Naive thymus-derived CD8-positive, alpha-beta T cell (primary cell): ENCODE data around the gene SBDS. TPM values are rescaled to one million over a fixed set of nuclear protein-coding genes. Genes with fewer than 3 reads are reported as not detected.
"Not testable (repeated sequence)": the region's sequence is repeated elsewhere in the genome, so short reads cannot be mapped to it uniquely, and the experiment has no call there.

ENCODE experiments used
- ATAC-seq, 2 donors: fragments of 150-1000 bp; cut with Tn5 transposase in 1 of 2; sonication (Bioruptor Pico), chemical (Tn5 transposase) in 1 of 2; 1 replicate in 1 of 2; 2 replicates in 1 of 2; pipeline ENCODE4 v1.10.0; 2021; ENCODE audit warnings: mild to moderate bottlenecking in 2 of 2, moderate library complexity in 2 of 2
- POLR2A ChIA-PET: fragments of 350-600 bp; sonication (Branson Sonifier 250); formaldehyde crosslinking; loops from one replicate; lab custom pipeline; 2021; ENCODE audit warnings: antibody characterized with exemption; lab: Charles Lee
- DNase-seq, 10 donors: peaks; one replicate each; pipeline versions ENCODE4 v3.0.0 to v3.0.0-alpha.2; 2020 to 2022
- H3K27ac Mint-ChIP-seq, 10 donors: one replicate each; pipeline ENCODE4 v1.8.0; 2020 to 2022; ENCODE audit warnings: mild to moderate bottlenecking in 10 of 10, mixed read lengths in 10 of 10, moderate library complexity in 4 of 10, inconsistent platforms in 1 of 10
- H3K27me3 Mint-ChIP-seq, 5 donors: one replicate each; pipeline ENCODE4 v1.8.0; 2021 to 2022; ENCODE audit warnings: mixed read lengths in 5 of 5
- H3K36me3 Mint-ChIP-seq, 3 donors: one replicate each; pipeline ENCODE4 v1.8.0; 2020 to 2022; ENCODE audit warnings: mixed read lengths in 3 of 3, mild to moderate bottlenecking in 2 of 3, inconsistent platforms in 1 of 3
- H3K4me1 Mint-ChIP-seq, 4 donors: one replicate each; pipeline ENCODE4 v1.8.0; 2021 to 2022; ENCODE audit warnings: mixed read lengths in 4 of 4
- H3K4me3 Mint-ChIP-seq, 10 donors: one replicate each; pipeline ENCODE4 v1.8.0; 2020 to 2022; ENCODE audit warnings: mild to moderate bottlenecking in 10 of 10, mixed read lengths in 10 of 10, moderate library complexity in 6 of 10, inconsistent platforms in 1 of 10
- H3K9me3 Mint-ChIP-seq, 9 donors: one replicate each; pipeline ENCODE4 v1.8.0; 2020 to 2022; ENCODE audit warnings: mixed read lengths in 9 of 9, mild to moderate bottlenecking in 3 of 9, inconsistent platforms in 1 of 9, moderate library complexity in 1 of 9
- polyA plus RNA-seq, 3 donors: library from polyadenylated mRNA; unstranded; fragments of 300-500 nt; fragmentation: Illumina TruSeq; gene quantifications; one replicate each; pipeline ENCODE4 v1.2.3, GENCODE V29; 2021
- total RNA-seq, 8 experiments: library from RNA in 2 of 8; stranded (reverse) in 2 of 8; gene quantifications; one replicate each; pipeline ENCODE4 v1.2.3 and lab custom pipeline; 2021 to 2026

SBDS gene
- total and polyA plus RNA-seq, 5 experiments from 2014 or later, result 65.1 to 102 (median 82.1) TPM

DNA sequence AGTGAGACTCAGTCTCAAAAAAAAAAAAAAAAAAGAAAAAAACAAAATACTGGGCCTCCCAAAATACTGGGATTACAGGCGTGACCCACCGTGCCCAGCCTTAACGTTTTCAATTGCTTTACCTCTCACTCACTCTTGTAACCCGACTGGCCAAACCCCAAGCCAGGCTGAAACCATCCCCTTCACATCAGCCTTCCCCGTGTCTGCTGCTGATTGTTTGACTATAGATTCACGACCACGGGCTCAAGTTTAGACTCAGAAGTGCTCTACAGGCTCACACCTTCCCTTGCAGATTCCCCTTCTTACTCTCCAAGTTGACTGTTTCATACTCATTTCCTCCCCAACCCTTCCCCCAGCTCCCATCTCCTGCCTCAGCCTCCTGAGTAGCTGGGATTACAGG lies 23.6 kb upstream of the SBDS start:
- no peak for ATAC-seq
- DNase-seq, result no peak
- Mint-ChIP-seq H3K27ac (no peak overlapping the region), H3K27me3 (no peaks in the 10 kb centered on the region), H3K9me3 (no peaks in the 10 kb centered on the region), H3K4me1 (peaks cover 0 to 11% (median 5%) of the 10 kb centered on the region in 4 donors), H3K4me3 (no peak overlapping the region), H3K36me3 (peaks cover 0 to 87% (median 33%) of the 10 kb centered on the region in 3 donors)
- POLR2A ChIA-PET, result no interaction called here

DNA sequence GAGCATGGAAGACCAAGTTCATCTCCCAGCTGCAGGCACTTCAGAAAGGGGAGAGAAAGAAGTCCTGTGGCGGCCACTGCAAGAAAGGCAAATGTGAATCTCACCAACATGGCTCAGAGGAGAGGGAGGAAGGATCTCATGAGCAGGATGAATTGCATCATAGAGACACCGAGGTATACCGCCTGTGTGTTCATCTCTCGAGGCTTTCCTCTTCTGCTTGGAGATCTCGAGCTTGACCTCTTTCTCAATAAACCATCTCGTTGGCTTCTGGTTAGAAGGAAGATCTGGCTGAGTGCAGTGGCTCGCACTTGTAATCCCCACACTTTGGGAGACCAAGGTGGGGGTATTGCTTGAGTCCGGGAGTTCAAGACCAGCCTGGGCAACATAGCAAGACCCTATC lies 22.6 kb upstream of the SBDS start:
- ATAC-seq, H3K9me3 Mint-ChIP-seq, H3K4me3 Mint-ChIP-seq, POLR2A ChIA-PET, H3K27ac Mint-ChIP-seq, H3K27me3 Mint-ChIP-seq, DNase-seq: not testable (repeated sequence)
- peaks cover 0 to 11% (median 4%) of the 10 kb centered on the region in 4 donors for H3K4me1 Mint-ChIP-seq
- H3K36me3 Mint-ChIP-seq, result peaks cover 0 to 88% (median 33%) of the 10 kb centered on the region in 3 donors

DNA sequence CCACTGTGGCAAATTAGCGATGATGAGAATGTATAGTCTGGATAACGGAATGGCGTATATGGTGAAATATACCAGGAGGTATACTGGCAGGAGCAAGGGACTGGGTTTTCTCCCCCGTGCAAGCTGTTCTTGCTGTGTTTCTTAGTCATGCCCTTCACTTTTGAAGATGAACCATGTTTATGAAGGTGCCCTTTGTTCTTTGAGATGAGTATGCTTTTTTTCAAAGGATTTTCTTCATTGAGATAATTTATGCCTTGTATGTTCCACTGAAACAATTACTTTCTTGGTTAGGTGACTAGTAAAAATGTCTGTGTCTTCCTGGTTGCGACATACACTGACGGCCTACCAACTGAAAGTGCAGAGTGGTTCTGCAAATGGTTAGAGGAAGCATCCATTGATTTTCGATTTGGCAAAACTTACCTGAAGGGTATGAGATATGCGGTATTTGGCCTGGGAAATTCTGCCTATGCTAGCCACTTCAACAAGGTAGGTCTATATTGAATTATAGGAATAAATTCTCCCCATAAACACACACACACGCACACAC lies 18.8 kb upstream of the SBDS start:
- POLR2A ChIA-PET, H3K27me3 Mint-ChIP-seq, H3K4me1 Mint-ChIP-seq, H3K9me3 Mint-ChIP-seq, DNase-seq, H3K4me3 Mint-ChIP-seq, ATAC-seq: not testable (repeated sequence)
- Mint-ChIP-seq H3K36me3 (peaks cover 0 to 87% (median 15%) of the 10 kb centered on the region in 3 donors), H3K27ac (peak overlapping the region in 1 of 10 donors; percentile 45)

DNA sequence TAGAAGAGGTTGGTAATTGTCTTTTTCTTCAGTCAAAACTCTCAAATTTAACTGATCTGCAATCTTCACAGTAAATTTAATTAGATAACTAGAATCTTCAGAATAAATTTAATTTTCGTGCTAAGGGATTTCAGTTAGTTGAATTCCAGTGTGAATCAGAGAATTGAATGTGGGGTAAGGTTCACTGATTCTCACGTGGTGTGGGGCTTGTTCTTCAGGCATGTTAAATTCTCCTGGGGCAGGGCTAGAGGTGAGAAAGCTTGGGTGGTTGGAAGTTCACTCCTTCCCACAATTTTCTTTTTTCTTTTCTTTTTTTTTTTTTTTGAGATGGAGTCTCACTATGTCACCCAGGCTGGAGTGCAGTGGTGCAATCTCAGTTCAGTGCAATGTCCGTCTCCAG lies 14.3 kb upstream of the SBDS start:
- Mint-ChIP-seq H3K4me1 (peaks cover 0 to 14% (median 5%) of the 10 kb centered on the region in 4 donors), H3K36me3 (peaks cover 0 to 97% (median 10%) of the 10 kb centered on the region in 3 donors)
- H3K27me3 Mint-ChIP-seq, ATAC-seq, H3K9me3 Mint-ChIP-seq, DNase-seq, POLR2A ChIA-PET, H3K27ac Mint-ChIP-seq, H3K4me3 Mint-ChIP-seq: not testable (repeated sequence)

DNA sequence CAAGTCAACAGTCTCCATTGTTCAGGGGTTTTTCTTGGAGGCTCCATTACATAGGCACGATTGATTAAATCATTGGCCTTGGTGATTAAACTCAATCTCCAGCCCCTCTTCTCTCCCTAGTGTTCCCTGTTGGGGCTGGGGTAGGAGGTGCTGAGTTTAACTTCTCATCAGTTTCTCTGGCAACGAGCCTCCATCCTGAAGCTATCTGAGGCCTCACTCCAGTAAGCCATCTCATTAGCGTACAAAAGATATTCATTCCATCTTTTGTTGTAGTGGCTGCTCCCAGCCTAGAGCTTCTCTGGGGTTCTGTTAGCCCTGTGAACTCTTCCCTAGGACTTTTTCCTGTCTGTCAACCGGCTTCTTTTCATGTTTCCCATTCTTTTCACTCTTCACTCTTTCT lies 12.9 kb upstream of the SBDS start:
- H3K27me3 Mint-ChIP-seq, result no peaks in the 10 kb centered on the region
- peaks cover 3 to 22% (median 6%) of the 10 kb centered on the region in 4 donors for H3K4me1 Mint-ChIP-seq
- peaks cover 0 to 96% (median 12%) of the 10 kb centered on the region in 3 donors for H3K36me3 Mint-ChIP-seq
- H3K27ac Mint-ChIP-seq, result no peak overlapping the region
- H3K4me3 Mint-ChIP-seq, result no peak overlapping the region
- POLR2A ChIA-PET, result no interaction called here
- no peaks in the 10 kb centered on the region for H3K9me3 Mint-ChIP-seq
- ATAC-seq, result no peak
- DNase-seq, result no peak

DNA sequence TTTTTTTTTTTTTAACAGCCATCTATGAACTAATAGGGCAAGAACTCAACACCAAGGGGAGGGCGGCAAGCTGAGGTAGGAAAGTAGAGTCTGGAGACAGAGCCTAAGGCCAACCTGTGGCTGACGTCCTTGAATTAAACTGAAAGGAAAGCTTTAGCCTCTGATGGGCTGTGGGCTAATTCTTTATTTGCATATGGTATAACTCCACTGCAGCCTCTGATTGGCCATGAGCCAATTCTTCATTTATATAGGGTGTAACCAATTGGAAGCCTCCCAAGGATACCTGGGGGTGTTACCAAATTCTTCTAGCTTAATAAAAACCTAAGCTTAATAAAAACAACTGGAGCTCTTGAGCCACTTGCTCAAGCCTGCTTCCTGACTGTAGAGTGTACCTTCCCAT lies 11.6 kb upstream of the SBDS start:
- Mint-ChIP-seq H3K4me1 (peaks cover 6 to 29% (median 7%) of the 10 kb centered on the region in 4 donors), H3K27ac (peak overlapping the region in 1 of 10 donors; percentile 55), H3K36me3 (peaks cover 0 to 97% (median 12%) of the 10 kb centered on the region in 3 donors), H3K4me3 (no peak overlapping the region), H3K9me3 (no peaks in the 10 kb centered on the region), H3K27me3 (no peaks in the 10 kb centered on the region)
- DNase-seq (no peak), ATAC-seq (no peak)
- POLR2A ChIA-PET, result interaction anchor here (0.9 kb wide), 1 partner anchor 12 kb away, joined by 4 read pairs; the partner anchor contains the start of gene SBDS

DNA sequence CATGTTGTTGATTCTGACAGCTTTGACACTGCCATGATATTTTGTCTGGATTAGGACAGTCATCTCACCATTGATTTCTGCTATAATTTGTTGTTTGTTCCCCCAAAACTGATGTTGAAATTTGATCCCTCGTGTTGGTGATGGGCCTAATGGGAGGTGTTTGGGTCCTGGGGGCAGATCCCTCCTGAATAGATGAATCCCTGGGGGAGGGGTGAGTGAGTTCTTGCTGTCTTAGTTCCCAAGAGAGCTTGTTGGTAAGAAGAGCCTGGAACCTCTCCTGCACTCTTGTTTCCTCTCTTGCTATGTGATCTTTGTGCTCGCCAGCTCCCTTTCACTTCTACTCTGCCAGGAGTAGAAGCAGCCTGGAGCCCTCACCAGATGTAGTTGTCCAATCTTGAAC lies 8.8 kb upstream of the SBDS start:
- H3K27me3 Mint-ChIP-seq, H3K9me3 Mint-ChIP-seq, ATAC-seq, POLR2A ChIA-PET, H3K4me3 Mint-ChIP-seq, DNase-seq: not testable (repeated sequence)
- H3K36me3 Mint-ChIP-seq, result peaks cover 0 to 82% (median 12%) of the 10 kb centered on the region in 3 donors
- H3K4me1 Mint-ChIP-seq, result peaks cover 6 to 36% (median 10%) of the 10 kb centered on the region in 4 donors
- peak overlapping the region in 1 of 10 donors; percentile 61 for H3K27ac Mint-ChIP-seq

DNA sequence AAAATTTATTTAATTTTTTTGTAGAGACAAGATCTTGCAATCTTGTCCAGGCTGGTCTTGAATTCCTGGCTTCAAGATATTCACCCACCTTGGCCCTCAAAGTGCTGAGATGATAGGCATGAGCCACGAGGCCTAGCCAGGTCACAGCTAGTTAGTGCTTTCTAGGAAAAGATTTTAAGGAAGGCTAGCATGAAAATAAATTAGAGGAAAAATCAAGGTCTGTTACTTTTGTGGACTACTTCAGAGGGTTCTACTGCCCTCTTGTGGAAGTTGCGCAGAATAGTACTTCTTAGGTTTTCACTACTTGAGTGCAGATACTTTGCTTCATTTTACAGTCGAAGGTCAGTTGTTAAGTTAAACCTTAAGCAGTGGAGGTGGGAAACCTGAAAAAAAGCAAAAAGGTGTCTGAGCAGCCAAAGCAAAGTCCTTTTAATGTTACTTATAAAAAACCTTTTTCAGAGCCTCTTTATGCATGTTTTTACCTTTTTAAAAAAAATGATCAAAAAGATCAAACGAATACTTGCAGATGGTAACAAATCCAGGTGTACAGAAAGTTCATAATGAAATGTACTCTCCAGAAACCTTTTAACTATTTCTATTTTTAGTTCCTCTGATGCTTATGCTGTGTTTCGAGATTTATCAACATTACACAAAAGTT lies 5.3 kb upstream of the SBDS start:
- peaks cover 0 to 55% (median 5%) of the 10 kb centered on the region in 3 donors for H3K36me3 Mint-ChIP-seq
- ATAC-seq, H3K9me3 Mint-ChIP-seq, POLR2A ChIA-PET, H3K27me3 Mint-ChIP-seq: not testable (repeated sequence)
- peak in 4 of 10 donors; percentile 12 to 49 (median 48) for DNase-seq
- peak overlapping the region in 6 of 10 donors; percentile 44 to 90 (median 81) for H3K27ac Mint-ChIP-seq
- H3K4me3 Mint-ChIP-seq, result peak overlapping the region in 3 of 10 donors; percentile 7 to 72 (median 47)
- H3K4me1 Mint-ChIP-seq, result peaks cover 3 to 43% (median 17%) of the 10 kb centered on the region in 4 donors

DNA sequence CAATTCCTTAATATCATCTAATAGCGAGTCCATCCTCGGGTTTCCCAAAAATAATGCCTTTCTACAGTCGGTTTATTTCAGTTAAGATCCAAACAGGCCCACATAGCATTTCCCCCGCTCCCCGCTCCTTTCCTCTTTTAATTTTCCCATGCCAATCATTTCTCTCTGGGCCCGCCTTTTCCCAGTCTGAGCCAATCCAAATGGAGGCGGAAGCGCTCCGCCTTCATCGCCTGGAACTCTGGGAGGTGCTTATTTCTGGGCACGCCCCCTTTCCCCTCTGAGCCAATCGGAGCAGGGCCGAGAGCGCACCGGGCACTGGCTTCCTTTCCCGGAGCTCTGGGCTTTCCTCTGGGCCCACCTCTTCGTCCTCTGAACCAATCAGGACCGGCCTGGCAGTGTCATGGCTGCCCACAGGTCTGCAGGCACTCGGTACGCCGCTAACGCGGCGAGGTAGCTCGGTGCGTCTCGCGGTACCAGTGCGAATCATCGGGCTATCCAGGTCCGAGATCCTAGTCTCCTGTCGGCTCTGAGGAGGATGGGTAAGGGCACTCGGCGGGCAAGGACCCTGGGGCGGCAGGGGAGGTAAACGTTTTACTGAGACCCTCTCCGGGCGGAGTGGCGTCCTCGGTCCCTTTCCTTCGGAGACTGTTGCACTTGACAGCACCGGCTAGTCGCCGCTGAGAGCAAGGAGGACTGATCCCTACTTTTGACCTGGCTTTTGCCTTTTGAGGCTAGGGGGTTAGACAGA lies 1.2 kb upstream of the SBDS start, which contains the start of gene TYW1:
Gene TYW1, plus strand, starts transcription at position 390 of the 748 bp plus-strand sequence. Its CDS starts 146 bp downstream, at position 536.
- not testable (repeated sequence) for H3K27me3 Mint-ChIP-seq, H3K9me3 Mint-ChIP-seq
- peak; percentile 89 to 99 (median 98) for DNase-seq
- H3K4me1 Mint-ChIP-seq, result peaks cover 12 to 42% (median 27%) of the 10 kb centered on the region in 4 donors
- H3K4me3 Mint-ChIP-seq, result peak within 1 kb of the TSS; percentile 83 to 100 (median 100)
- H3K27ac Mint-ChIP-seq, result peak within 1 kb of the TSS; percentile 96 to 100 (median 99)
- peaks cover 4 to 44% (median 13%) of the 10 kb centered on the region in 3 donors for H3K36me3 Mint-ChIP-seq
- ATAC-seq, result peak; percentile 83 to 88
- POLR2A ChIA-PET, result interaction anchor here (1.0 to 3.2 kb wide), 6 partner anchors 73 to 882 kb away, joined by 4 to 28 read pairs (median 4); partner anchors contain the start of genes CRCP, RABGEF1 and TMEM248

DNA sequence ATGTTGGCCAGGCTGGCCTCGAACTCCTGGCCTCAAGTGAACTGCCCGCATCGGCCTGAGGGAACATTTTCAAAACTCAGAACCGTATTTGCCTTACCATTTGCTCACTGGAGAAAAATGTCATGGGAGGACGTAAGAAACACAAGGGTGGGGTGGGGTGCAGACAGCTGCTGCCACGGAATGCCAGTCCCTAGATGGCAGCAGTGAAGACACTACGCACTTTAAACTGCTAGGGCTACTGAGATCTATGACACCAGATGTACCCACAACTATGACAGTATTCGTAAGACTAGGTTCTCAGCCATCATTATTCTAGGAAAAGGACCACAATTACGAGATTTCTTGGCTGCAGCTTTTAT lies 716 bp downstream of the SBDS start:
- DNase-seq (peak in 9 of 10 donors; percentile 17 to 86 (median 71)), ATAC-seq (peak; percentile 60 to 67)
- H3K9me3 Mint-ChIP-seq, H3K27me3 Mint-ChIP-seq: not testable (repeated sequence)
- Mint-ChIP-seq H3K4me1 (peaks cover 12 to 38% (median 26%) of the 10 kb centered on the region in 4 donors), H3K36me3 (peaks cover 4 to 57% (median 17%) of the 10 kb centered on the region in 3 donors), H3K27ac (peak overlapping the region; percentile 96 to 100 (median 99)), H3K4me3 (peak overlapping the region; percentile 83 to 100 (median 98))
- POLR2A ChIA-PET, result interaction anchor here (1.0 to 3.2 kb wide), 6 partner anchors 12 to 501 kb away, joined by 3 to 28 read pairs (median 8); partner anchors contain the start of genes RABGEF1 and TMEM248

DNA sequence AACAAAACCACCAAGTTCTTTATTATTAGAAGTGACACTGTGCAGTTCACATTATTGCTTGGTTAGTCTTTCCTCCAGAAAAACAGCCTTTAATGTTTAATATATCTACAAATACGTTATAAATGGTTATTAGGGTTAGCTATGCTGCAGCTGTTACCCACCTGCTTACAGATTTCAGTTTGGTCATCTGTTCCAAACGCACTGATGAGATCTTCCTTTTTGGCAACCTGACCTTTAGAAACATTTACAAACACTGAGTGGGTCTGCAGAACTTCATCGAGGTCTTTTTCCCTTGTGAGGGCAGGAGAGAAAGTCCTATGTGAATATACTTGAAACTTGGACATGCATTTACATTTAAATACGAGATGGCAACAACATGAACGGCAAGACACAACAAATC lies 1.3 kb downstream of the SBDS start:
- H3K27me3 Mint-ChIP-seq, DNase-seq, ATAC-seq, H3K9me3 Mint-ChIP-seq: not testable (repeated sequence)
- Mint-ChIP-seq H3K27ac (peak overlapping the region; percentile 96 to 100 (median 99)), H3K36me3 (peaks cover 4 to 57% (median 17%) of the 10 kb centered on the region in 3 donors), H3K4me1 (peaks cover 12 to 36% (median 25%) of the 10 kb centered on the region in 4 donors), H3K4me3 (peak overlapping the region; percentile 83 to 100 (median 98))
- POLR2A ChIA-PET, result interaction anchor here (1.9 to 3.2 kb wide), 2 partner anchors 149 to 501 kb away, joined by 10 to 28 read pairs; no protein-coding TSS in a partner anchor

DNA sequence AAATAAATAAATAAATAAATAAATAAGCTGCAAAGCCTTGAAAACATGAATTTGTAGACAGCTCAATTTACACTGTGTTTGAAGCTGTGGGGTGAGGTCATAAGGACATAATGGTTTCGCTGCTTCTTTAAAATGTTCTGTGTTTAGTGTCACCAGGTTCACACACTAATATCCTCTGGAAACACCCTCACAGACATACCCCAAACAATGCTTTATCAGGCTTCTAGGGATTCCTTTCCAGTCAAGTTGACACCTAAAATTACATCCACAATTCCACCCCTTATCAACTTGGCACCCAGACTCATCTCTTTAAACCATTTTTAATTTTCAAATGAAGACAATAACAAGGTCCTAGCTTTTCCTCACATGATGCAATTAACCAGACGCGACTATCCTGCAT lies 5.8 kb downstream of the SBDS start:
- POLR2A ChIA-PET, DNase-seq, ATAC-seq, H3K9me3 Mint-ChIP-seq, H3K27ac Mint-ChIP-seq, H3K4me3 Mint-ChIP-seq, H3K27me3 Mint-ChIP-seq: not testable (repeated sequence)
- peaks cover 3 to 23% (median 16%) of the 10 kb centered on the region in 4 donors for H3K4me1 Mint-ChIP-seq
- H3K36me3 Mint-ChIP-seq, result peaks cover 5 to 74% (median 25%) of the 10 kb centered on the region in 3 donors
